Right ventricle myocardium superior (tissue), 1 donor: ENCODE measurements around the gene CTTNBP2. TPM values are rescaled to one million over a fixed set of nuclear protein-coding genes. Genes with fewer than 3 reads are reported as not detected.

Source experiments
- ATAC-seq: fragments of 200-7000 bp; cut with Tn5 transposase; one replicate; pipeline ENCODE4 v1.9.1; 2020; ENCODE audit warnings: mild to moderate bottlenecking; ENCODE audit not compliant: poor library complexity
- DNase-seq: peaks from one replicate; pipeline ENCODE4 v3.0.0-alpha.2; 2020
- intact Hi-C: fragments of 100-400 bp; cut with DNase I; formaldehyde crosslinking; loops from one replicate; pipeline ENCODE4 v1.11.2; 2022
- total RNA-seq: library from RNA; stranded (reverse); fragmentation: NEBNext Ultra II Directional; extraction: Animal tissue kit (Norgen Biotek cat#: 25700); gene quantifications from one replicate; pipeline ENCODE4 v1.2.1, GENCODE V29; 2021
- donor health status: DM: no; HTN: yes; CAD: no; lungs with severe emphysema.

Gene CTTNBP2
- total RNA-seq, 1 donor from 2014 or later = 2.0 TPM

DNA sequence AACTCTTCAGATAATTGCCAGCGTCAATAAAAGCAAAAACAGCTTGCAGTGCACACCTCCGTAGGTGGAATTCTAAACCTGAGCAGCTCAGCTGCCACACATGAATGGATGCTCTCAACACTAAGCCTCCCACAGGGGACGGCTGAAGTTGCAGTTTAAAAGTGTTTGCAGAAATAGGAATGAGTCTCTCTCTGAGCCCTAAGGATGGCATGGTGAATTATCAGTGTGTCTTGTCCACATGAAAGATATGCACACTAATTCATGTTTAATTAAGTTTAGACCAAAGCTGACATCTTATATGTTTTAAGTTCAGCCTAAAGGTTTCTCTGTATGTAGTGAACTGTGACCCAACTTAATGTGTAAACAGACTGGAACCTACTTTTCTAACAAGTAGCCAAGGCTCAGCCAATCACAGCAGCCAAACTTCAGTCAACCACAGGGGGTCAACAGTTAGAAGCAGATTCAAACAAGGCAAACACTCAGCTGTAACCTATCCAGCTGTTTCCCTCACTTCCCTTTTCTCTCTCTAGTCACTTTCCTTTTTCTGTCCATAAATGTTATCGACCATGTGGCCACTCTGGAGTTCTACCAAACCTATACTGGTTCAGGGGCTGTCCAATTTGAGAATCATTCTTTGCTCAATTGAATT lies 38.1 kb downstream of the CTTNBP2 start:
- ATAC-seq = peak; percentile 36
- intact Hi-C loops = no loop called here

DNA sequence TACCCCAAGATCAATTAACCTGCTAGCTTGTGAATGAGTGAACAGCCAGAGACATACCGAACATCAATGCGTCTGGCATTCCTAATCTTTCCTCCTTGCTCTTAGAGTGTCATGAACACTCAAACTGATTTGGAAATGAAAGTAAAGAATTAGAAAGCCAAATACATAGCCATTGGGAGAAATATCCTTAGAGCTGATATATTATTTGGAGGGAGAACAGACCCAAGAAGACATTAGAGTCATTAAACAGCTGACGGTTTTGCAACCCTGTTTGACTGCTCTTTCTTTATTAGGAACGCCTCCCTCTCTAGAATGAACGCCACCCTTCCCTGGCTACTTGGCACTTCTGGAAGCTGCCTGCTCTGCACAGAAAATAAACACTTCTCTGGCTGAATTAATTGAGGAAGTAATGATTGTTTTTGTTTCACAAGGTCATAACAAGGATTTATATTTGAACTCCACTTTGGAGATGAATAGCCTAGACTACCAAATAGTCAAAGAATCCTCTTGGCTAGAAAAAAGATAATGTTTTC lies 42.8 kb downstream of the CTTNBP2 start:
- DNase-seq = no peak
- intact Hi-C loops = no loop called here

More for the DNA sequence above, 38.1 kb downstream of the CTTNBP2 start:
- no peak for DNase-seq

DNA sequence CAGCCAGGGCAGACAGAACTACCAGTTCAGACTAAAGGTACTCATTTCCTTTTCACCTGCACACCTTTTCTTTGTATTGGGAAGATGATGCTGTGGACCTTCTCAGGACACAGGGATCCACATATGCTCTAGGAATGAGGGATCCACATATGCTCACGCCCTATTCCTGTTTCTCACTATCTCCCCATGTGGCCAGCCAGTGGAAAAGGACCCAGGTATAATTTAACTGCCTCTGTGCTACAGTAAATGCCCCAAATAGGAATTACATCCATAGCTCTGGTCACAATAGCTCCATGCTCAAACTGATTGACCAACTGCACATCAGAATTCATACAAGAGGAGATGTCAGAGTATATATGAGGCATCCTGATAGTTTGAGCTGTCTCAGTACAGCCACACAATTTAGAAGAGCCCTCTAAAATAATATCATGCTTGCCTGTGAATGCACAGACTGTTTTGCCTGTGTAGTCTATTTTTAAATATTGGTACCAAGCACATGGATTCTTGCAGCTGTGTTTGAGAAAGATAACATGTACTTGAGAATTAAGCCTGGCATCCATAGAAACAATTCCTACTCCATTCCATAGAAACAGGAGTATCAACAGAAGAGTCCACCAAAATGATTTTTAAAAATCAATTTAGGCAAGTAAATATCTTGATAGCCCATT lies 43.7 kb downstream of the CTTNBP2 start:
- ATAC-seq = peak; percentile 50
- intact Hi-C loops = no loop called here

More for the DNA sequence above, 42.8 kb downstream of the CTTNBP2 start:
- peak; percentile 66 for ATAC-seq

DNA sequence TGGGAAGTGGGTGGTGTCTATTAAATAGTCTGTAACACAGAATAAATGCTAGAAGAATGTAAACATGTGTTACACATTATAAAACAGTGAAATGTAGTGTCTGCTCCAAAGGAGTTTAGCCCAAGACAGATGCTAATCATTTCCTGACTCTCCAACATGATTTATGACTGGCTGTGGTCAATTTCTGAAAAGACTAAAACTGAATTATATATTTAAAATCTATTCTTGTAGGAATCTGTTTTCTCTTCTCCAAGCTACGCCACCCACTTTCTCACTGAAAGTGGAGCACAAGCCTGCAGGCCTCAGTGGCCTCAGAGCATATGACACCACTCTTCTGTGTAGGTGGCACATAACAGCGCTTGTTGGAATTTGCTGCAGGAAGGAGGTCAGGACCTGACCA lies 44.4 kb downstream of the CTTNBP2 start:
- ATAC-seq (no peak), DNase-seq (no peak)
- intact Hi-C loops = no loop called here

More for the DNA sequence above, 43.7 kb downstream of the CTTNBP2 start:
- no peak for DNase-seq

DNA sequence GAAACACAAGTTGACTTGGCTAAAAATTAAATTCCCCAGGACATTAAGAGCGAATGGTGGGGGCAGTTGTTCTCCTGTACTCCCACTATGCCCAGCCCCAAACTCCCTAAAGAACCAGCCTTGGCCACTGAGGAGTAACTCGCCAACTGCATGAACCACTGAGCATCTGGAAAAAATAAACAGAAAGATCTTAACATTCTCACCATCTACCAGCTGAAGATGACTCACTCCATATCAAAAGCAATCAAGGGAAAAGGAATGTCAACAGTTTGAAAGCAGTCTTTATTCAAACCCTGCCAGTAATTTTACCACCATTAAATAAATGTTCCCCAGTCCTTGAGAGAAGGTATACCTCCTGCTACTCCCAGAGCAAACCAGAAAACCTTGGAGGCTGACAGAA lies 45.4 kb downstream of the CTTNBP2 start:
- intact Hi-C loops = no loop called here
- no peak for DNase-seq
- no peak for ATAC-seq

DNA sequence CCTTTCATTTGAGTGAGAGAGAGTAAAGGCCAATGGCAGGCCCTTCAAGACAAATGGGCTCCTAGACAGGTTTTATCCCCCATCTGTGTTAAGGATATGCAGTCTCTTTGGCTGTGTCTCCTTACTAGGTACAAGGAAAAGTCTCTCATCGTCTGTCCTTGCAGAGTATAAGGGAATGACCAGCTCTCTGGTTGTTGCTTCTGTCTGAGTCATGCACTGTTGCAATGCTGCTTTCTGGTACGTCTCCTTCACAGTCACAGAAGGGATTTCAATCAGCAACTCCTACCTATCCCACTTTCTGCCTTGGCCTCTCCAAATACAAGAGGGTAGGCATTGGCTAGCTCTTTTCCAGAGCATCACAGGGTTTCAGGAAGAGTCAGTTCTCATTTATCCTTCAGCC lies 48.1 kb downstream of the CTTNBP2 start:
- no peak for DNase-seq
- no peak for ATAC-seq
- intact Hi-C loops = no loop called here

DNA sequence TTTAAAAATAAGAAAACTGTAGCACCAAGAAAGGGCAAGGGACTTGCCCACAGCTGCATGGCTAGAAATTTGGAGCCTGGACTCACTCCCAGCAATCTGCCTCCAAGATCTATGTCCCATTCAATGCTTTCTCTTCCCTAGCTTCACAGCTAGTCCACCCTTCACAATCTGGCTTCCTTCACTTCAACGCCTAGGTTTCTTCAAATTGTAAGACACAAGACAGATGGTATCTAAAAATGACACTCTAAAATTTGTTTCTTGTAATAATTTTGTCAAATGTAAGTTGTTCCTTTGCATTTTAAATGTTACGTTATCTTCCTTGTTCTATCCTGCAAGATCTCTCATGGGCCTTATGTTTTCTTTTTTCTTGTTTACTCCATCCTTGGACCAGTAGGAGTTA lies 48.6 kb downstream of the CTTNBP2 start:
- DNase-seq (no peak), ATAC-seq (no peak)
- intact Hi-C loops = no loop called here

DNA sequence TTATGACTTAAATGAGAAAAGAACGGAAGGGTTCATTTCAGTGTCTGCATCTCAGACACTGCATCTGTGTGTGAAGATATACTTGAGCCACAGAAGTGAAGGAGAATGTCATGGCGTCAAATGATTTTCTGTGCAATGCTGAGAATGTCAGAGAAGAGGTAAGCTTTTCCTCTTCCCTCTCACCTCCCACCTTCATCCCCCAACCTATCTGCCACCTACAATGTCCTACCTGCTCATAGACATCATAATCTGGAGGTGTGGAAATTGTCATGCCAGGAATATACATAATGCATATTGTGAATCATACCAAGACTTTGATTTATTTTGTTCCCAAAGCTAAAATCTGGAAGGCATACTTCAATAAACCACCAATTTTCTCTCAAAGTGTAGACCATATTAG lies 53.7 kb downstream of the CTTNBP2 start:
- DNase-seq (no peak), ATAC-seq (no peak)
- intact Hi-C loops = no loop called here

DNA sequence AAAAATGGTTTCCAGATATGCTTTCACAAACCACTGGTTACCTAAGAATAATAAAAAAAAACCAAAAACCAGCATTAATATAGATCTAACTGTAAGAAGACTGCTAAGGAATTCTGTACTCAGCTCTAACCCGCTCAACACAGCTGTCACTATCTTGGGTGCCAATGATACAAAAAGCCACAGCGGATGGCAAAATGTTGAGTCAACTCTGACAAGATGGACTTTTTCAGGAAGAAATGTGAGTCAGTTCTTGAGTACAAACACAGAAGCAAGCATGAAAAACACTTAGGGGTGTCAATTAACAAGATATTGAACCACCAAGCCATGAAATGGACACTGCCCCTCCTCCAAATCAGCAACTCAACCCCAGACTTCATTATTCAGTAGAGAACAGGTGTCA lies 55.0 kb downstream of the CTTNBP2 start:
- ATAC-seq (no peak), DNase-seq (no peak)
- intact Hi-C loops = no loop called here

DNA sequence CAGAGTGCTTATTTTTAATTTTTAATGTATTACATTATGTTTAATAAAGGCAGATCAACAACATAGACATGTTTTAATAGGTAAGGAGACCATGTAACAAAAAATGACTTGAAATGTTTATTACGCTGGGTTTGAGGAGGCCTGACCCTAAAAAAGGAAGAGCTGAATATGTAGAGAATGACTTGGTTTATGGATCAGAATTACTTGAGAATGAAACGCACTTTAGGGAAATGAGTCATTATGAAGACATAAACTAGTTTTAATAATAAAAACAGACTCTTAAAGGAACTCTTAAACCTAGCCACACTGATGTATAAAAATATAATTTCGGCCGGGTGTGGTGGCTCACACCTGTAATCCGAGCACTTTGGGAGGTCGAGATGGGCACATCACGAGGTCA lies 56.5 kb downstream of the CTTNBP2 start:
- no peak for DNase-seq
- ATAC-seq = no peak

DNA sequence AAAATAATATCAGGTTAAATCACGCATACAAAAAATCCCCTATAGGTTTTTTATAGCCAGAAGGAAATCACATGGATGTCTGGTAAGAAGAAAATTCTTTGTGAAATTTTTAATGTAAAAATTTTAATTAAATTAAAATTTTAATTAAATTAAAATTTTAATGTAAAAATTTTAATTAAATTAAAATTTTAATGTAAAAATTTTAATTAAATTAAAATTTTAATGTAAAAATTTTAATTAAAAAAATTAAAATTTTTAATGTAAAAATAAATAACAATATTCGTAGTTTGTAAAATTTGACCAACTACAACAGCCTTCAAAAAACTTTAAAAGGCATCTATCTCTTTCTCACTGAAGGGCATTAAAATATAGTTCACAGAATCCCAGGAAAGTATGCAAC lies 61.5 kb downstream of the CTTNBP2 start:
- ATAC-seq = no peak
- intact Hi-C loops = no loop called here
- DNase-seq = no peak

More for the DNA sequence above, 56.5 kb downstream of the CTTNBP2 start:
- intact Hi-C loops = no loop called here

DNA sequence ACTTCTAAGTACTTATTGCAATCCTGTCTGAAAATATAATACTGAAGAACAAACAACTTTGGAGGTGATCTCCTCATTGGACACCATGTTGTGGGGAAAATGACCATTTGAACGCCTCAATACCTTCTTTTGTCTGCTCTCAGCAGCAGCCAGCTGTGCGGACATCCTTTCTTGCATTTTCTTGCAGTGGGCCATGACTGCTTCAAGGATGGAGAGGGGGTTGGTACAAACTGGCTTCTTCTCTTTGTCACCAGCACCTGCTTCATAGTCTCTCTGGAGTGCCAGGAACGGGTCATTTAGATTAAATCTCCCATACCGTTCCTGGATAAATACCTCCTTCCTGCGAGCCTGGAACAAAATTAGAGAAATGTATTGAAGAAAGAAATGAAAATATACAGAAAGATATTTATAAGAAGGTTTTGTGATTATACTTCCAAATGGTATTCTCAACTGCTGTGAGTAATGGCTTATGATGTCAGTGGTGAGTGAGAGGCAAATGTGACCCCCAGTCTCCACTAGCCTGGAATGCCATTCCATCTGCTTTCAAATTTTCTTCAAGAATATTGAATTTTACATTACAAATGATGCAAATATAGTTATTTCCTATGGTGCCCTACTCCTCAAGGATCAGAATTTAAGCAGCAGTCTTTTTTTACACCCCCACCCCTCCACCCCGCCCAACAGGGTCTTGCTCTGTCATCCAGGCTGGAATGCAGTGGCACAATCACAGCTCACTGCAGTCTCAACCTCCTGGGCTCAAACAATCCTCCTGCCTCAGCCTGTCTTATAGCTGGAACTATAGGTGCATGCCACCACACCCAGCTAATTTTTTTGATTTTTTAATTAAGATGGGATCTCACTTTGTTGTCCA lies 62.4 kb downstream of the CTTNBP2 start:
- intact Hi-C loops = no loop called here
- no peak for ATAC-seq
- no peak for DNase-seq

DNA sequence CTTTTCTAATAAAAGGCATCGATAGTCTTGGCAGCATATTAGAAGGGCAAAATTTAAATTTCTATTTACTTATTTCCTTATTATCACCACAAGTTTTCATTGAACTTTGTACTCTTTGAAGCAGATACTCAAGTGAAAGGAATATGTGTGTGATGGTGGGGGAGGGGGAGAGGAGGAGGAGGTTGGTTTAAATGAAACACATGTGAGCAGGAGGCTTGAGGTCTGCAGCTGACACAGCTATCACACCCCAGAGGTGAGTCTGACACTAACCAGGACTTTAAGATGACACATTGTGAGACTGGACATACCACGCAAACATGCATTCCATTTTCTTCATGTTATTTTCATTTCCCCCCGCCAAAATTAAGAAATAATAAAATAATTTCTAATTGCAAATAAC lies 63.3 kb downstream of the CTTNBP2 start:
- DNase-seq (no peak), ATAC-seq (peak; percentile 82)
- intact Hi-C loops = no loop called here

DNA sequence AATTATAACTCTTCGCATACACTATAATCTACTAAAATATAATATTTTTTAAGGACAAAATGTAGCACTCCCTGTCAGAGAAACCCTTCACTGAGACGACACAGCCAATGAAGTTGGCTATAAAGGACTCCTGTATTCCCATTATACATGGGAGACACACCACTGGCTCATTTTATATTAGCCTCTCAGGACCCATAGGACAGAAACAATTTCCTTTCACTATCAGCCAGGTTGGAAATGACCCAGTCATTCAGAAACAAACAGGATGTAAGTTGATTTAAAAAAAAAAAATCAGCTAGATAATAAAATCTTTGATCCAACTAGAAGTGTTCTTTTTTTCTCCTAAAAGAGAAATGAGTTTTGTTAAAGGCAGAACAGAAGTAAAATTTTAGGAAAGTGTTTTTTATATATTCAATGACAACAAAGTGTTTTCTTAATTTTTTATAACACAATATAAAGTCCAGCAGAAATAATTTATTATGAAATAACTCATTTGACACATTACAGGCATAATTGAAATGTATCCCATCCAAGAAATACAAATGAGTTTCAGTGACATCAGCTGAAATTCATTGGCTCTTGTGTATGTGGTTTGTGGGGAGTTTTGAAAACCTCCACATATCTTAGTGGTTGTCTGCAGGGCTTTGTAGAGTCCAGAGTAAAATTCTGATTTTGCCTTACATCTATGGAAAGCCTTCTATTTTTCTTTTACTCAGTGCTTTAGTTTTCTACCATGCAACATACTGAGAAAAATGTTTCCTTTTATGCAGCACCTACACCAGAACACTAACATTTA lies 64.1 kb downstream of the CTTNBP2 start:
- no peak for DNase-seq
- peak; percentile 60 for ATAC-seq
- intact Hi-C loops = no loop called here

DNA sequence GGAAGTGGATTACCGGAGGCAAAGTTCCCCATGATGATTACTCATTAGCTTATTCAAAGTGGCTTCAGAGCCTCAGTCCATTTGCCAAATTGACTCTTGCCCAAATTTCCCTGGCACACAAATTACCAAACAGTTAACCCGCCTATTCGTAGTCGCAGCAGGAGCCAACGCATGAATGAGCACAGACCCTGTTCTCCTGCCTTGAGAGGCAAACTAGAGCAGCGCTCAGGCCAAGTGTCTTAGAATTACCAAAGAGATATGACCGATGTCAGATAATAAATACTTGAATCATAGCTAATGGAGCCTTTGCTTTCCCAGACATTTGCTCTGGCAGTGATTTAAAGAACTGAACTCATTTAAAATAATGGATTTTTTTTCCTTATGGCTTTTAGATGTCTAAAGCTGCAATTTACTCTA lies 64.9 kb downstream of the CTTNBP2 start:
- DNase-seq (peak; percentile 69), ATAC-seq (peak; percentile 89)
- intact Hi-C loops = no loop called here

DNA sequence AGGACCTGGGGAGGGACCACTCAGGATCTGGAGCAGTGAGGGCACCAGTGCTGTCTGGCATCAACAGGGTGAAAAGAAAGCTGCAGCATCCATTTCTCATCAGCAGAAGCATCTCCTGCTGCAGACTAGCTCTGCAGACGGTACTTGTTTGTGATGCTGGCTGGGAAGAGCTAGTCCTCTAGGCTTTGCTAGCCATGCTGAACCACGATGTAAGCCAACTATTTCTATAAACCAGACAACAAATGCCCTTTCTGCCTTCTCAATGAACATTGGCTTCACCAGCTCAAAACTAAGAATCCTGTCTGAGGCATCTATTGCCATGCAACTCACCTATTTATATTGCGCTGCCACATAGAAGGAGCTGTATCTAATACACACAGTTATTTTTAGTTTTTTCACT lies 65.6 kb downstream of the CTTNBP2 start:
- DNase-seq (no peak), ATAC-seq (peak; percentile 8)
- intact Hi-C loops = no loop called here

DNA sequence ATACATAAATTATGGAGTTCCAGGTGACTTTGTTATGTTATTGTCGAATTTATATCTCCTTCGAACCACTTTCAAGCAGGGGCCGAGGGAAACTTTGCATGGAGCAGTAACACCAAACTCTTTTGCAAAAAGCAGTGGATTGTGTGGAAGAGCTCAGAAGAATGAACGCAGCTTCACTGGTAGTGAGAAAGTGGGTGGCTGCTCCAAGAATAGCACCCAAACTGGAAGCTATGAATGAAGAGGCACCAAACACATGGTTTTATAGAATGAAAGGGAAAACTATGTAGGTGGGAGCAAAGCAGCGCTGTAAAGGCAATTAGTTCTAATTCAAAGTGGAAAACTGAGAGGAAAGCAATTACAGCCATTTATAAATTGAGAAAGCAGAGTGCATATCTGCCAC lies 67.2 kb downstream of the CTTNBP2 start:
- DNase-seq (no peak), ATAC-seq (no peak)
- intact Hi-C loops = no loop called here

DNA sequence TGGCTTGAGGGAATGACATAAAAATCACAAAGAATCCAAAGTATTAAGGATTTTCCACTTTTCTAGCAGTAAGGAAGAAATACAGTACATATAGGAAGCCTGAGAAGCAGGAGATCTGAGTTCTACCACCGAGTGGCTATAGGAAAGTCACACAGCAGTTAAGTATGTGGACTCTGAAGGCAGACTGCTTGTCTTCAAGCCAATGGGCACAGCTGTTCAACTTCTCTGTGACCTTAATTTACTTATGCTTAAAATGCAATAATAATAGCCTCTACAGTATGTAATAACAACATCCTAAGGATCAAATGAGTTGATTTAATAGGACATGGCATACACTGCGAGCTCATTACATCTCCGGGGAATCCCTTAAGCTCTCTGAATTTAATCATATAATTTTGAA lies 68.0 kb downstream of the CTTNBP2 start:
- ATAC-seq (no peak), DNase-seq (no peak)
- intact Hi-C loops = no loop called here

DNA sequence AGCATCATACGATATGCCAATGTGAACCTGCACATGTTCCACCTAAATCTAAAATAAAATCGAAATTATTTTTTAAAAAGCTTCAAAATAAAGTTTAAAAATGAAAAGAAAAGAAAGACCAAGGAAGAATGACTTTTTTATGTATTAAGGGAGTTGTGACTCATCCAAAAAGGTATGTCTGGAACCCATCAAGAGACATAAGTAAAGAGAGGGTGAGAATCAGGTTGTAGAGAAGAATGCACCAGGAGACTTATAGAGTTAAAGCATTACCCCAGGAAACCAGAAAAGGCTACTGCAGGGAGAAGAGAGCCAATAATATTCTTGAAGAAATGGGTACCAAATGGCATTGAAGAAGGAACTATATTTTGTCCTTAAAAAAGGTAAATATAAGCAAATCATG lies 69.8 kb downstream of the CTTNBP2 start:
- no peak for DNase-seq
- intact Hi-C loops = no loop called here
- ATAC-seq = no peak
